ENCODE measurements around the gene TMEM163. TPM values are rescaled to one million over a fixed set of nuclear protein-coding genes. Genes with fewer than 3 reads are reported as not detected.

Gene TMEM163
- total and polyA plus RNA-seq, 8 donors, result 3.9 to 48.4 (median 14.0) TPM

- no peak overlapping the region for H3K4me3 ChIP-seq
- DNase-seq, result no peak
- peaks cover 4 to 11% of the 10 kb centered on the region in 2 donors for H3K4me1 ChIP-seq
- peaks cover 0 to 15% of the 10 kb centered on the region in 2 donors for H3K36me3 ChIP-seq
- intact Hi-C loops (cut with DNase I), result loop anchor here in 1 of 2 donors (10.0 kb wide), 1 partner anchor 301 kb away; no protein-coding TSS in a partner anchor
- no peak for ATAC-seq
- TF ChIP-seq CTCF (IDR thresholded peaks at IDR 0.05), result no peak
- no peaks in the 10 kb centered on the region for H3K27me3 ChIP-seq
- no peaks in the 10 kb centered on the region for H3K9me3 ChIP-seq
- H3K27ac ChIP-seq, result no peak overlapping the region
Observed at GRCh38 chr2:134416018-134416417, 302.8 kb downstream of the TMEM163 start.

GRCh38 chr2:134413912-134414311, 304.9 kb downstream of the TMEM163 start:
- no peak for DNase-seq
- intact Hi-C loops (cut with DNase I), result loop anchor here in 1 of 2 donors (10.0 kb wide), 1 partner anchor 299 kb away; no protein-coding TSS in a partner anchor
- H3K4me3 ChIP-seq, result no peak overlapping the region
- no peaks in the 10 kb centered on the region for H3K9me3 ChIP-seq
- peaks cover 4 to 31% of the 10 kb centered on the region in 2 donors for H3K4me1 ChIP-seq
- TF ChIP-seq CTCF (IDR thresholded peaks at IDR 0.05), result no peak
- H3K36me3 ChIP-seq, result peaks cover 0 to 13% of the 10 kb centered on the region in 2 donors
- H3K27me3 ChIP-seq, result no peaks in the 10 kb centered on the region
- H3K27ac ChIP-seq, result no peak overlapping the region
- ATAC-seq, result no peak

GRCh38 chr2:134413430-134413829, 305.4 kb downstream of the TMEM163 start:
- TF ChIP-seq CTCF (IDR thresholded peaks at IDR 0.05), result no peak
- H3K27ac ChIP-seq, result no peak overlapping the region
- H3K4me3 ChIP-seq, result no peak overlapping the region
- peaks cover 6 to 35% of the 10 kb centered on the region in 2 donors for H3K4me1 ChIP-seq
- H3K9me3 ChIP-seq, result no peaks in the 10 kb centered on the region
- ATAC-seq, result no peak
- no peak for DNase-seq
- H3K27me3 ChIP-seq, result no peaks in the 10 kb centered on the region
- intact Hi-C loops (cut with DNase I), result loop anchor here in 1 of 2 donors (10.0 kb wide), 1 partner anchor 299 kb away; no protein-coding TSS in a partner anchor
- peaks cover 0 to 8% of the 10 kb centered on the region in 2 donors for H3K36me3 ChIP-seq

GRCh38 chr2:134412639-134412999, 306.2 kb downstream of the TMEM163 start:
- no peak for TF ChIP-seq CTCF (IDR thresholded peaks at IDR 0.05)
- H3K27ac ChIP-seq, result no peak overlapping the region
- intact Hi-C loops (cut with DNase I), result loop anchor here in 1 of 2 donors (10.0 kb wide), 1 partner anchor 298 kb away; no protein-coding TSS in a partner anchor
- no peak for ATAC-seq
- H3K9me3 ChIP-seq, result no peaks in the 10 kb centered on the region
- no peak overlapping the region for H3K4me3 ChIP-seq
- no peak for DNase-seq
- H3K4me1 ChIP-seq, result peaks cover 6 to 42% of the 10 kb centered on the region in 2 donors
- H3K36me3 ChIP-seq, result peaks cover 0 to 5% of the 10 kb centered on the region in 2 donors
- H3K27me3 ChIP-seq, result no peaks in the 10 kb centered on the region

- H3K27ac ChIP-seq, result no peak overlapping the region
- H3K36me3 ChIP-seq, result peaks cover 0 to 5% of the 10 kb centered on the region in 2 donors
- DNase-seq (peak in 3 of 4 donors; percentile 62 to 87 (median 66)), ATAC-seq (peak; percentile 93)
- TF ChIP-seq CTCF (IDR thresholded peaks at IDR 0.05), result peak; percentile 43 to 49
- no peaks in the 10 kb centered on the region for H3K9me3 ChIP-seq
- intact Hi-C loops (cut with DNase I), result loop anchor here in 1 of 2 donors (10.0 kb wide), 1 partner anchor 297 kb away; no protein-coding TSS in a partner anchor
- H3K4me1 ChIP-seq, result peaks cover 6 to 46% of the 10 kb centered on the region in 2 donors
- H3K27me3 ChIP-seq, result no peaks in the 10 kb centered on the region
- no peak overlapping the region for H3K4me3 ChIP-seq
Observed at GRCh38 chr2:134411828-134412638, 306.8 kb downstream of the TMEM163 start.

Measured in left lung (tissue), 10 donors.